GM23248 (cell line): ENCODE measurements around the gene MDM4. TPM values are rescaled to one million over a fixed set of nuclear protein-coding genes. Genes with fewer than 3 reads are reported as not detected.

Experiments
- DNase-seq: peaks from one replicate; pipeline ENCODE4 v3.0.0-alpha.2; 2015
- H2AFZ ChIP-seq: fragments of 200-600 bp; sonication (generic); 2 replicates; pipeline ENCODE4 v1.6.1; 2016; ENCODE audit warnings: antibody characterized with exemption
- H3F3A ChIP-seq: fragments of 200-600 bp; sonication (generic); 2 replicates; pipeline ENCODE4 v1.6.1; 2016; ENCODE audit warnings: mild to moderate bottlenecking, antibody characterized with exemption, mixed run types; ENCODE audit not compliant: insufficient read depth
- H3K27ac ChIP-seq: fragments of 200-600 bp; sonication (generic); 2 replicates; pipeline ENCODE4 v1.5.1; 2016; ENCODE audit warnings: mild to moderate bottlenecking
- H3K27me3 ChIP-seq: fragments of 200-600 bp; sonication (generic); replicated peaks from 2 replicates; pipeline ENCODE4 v1.6.1; 2016; ENCODE audit warnings: mild to moderate bottlenecking; ENCODE audit not compliant: insufficient read depth
- H3K36me3 ChIP-seq: fragments of 200-600 bp; sonication (generic); 2 replicates; pipeline ENCODE4 v1.6.1; 2016; ENCODE audit warnings: low read depth, mild to moderate bottlenecking
- H3K4me1 ChIP-seq: fragments of 200-600 bp; sonication (generic); 2 replicates; pipeline ENCODE4 v1.6.1; 2016; ENCODE audit warnings: mild to moderate bottlenecking; ENCODE audit not compliant: insufficient read depth
- H3K4me2 ChIP-seq: fragments of 200-600 bp; sonication (generic); one replicate; pipeline ENCODE4 v1.6.1; 2016; ENCODE audit warnings: mild to moderate bottlenecking; ENCODE audit not compliant: unreplicated experiment
- H3K4me3 ChIP-seq: fragments of 200-600 bp; sonication (generic); 2 replicates; pipeline ENCODE4 v1.5.1; 2016; ENCODE audit warnings: mild to moderate bottlenecking
- H3K79me2 ChIP-seq: fragments of 200-600 bp; sonication (generic); 2 replicates; pipeline ENCODE4 v1.6.1; 2016; ENCODE audit warnings: mild to moderate bottlenecking; ENCODE audit not compliant: insufficient read depth
- H3K9ac ChIP-seq: fragments of 200-600 bp; sonication (generic); 2 replicates; pipeline ENCODE4 v1.6.1; 2016; ENCODE audit warnings: mild to moderate bottlenecking
- H3K9me2 ChIP-seq: fragments of 200-600 bp; sonication (generic); 2 replicates; pipeline ENCODE4 v1.6.1; 2016; ENCODE audit warnings: mixed run types, mild to moderate bottlenecking, moderate library complexity; ENCODE audit not compliant: insufficient read depth
- H3K9me3 ChIP-seq: fragments of 200-600 bp; sonication (generic); one replicate; pipeline ENCODE4 v1.6.1; 2017; ENCODE audit warnings: low read depth
- H4K20me1 ChIP-seq: fragments of 200-600 bp; sonication (generic); 2 replicates; pipeline ENCODE4 v1.6.0; 2016; ENCODE audit not compliant: insufficient read depth
- EZH2 ChIP-seq: fragments of 200-600 bp; sonication (generic); IDR thresholded peaks from 2 replicates; pipeline ENCODE4 v1.6.1; 2018; ENCODE audit warnings: antibody characterized with exemption, mild to moderate bottlenecking; ENCODE audit not compliant: insufficient read depth, poor library complexity, severe bottlenecking
- EZH2phosphoT487 ChIP-seq: fragments of 200-600 bp; sonication (generic); IDR thresholded peaks from 2 replicates; pipeline ENCODE4 v1.6.1; 2018; ENCODE audit warnings: antibody characterized with exemption, moderate library complexity, mild to moderate bottlenecking, low read depth; ENCODE audit not compliant: insufficient read depth
- WGBS, 2 experiments: methylation state at CpG; one replicate each; pipeline ENCODE4 v1.1.6; 2015 to 2017; ENCODE audit warnings: low lambda C conversion rate in 2 of 2, low coverage in 1 of 2; ENCODE audit errors: missing lambda C conversion rate in 2 of 2; 5-methylcytosine and 5-hydroxymethylcytosine counted together
- in situ Hi-C: fragments of 300-500 bp; cut with MboI; formaldehyde crosslinking; loops from 2 replicates; pipeline ENCODE4 v1.15.0; 2020
- polyA plus RNA-seq: library from polyadenylated mRNA; unstranded; fragments of >200 nt; fragmentation: Nextera tagmentation; extraction: Ambion mirVana; gene quantifications from 2 replicates; pipeline ENCODE4 v1.2.1, GENCODE V29; 2016
- total RNA-seq: library from RNA; depleted of rRNA; stranded (reverse); fragments of >200 nt; shearing (Covaris generic); gene quantifications from 2 replicates; pipeline ENCODE4 v1.2.3, GENCODE V29; 2014; rRNA removed

Gene MDM4, protein sequence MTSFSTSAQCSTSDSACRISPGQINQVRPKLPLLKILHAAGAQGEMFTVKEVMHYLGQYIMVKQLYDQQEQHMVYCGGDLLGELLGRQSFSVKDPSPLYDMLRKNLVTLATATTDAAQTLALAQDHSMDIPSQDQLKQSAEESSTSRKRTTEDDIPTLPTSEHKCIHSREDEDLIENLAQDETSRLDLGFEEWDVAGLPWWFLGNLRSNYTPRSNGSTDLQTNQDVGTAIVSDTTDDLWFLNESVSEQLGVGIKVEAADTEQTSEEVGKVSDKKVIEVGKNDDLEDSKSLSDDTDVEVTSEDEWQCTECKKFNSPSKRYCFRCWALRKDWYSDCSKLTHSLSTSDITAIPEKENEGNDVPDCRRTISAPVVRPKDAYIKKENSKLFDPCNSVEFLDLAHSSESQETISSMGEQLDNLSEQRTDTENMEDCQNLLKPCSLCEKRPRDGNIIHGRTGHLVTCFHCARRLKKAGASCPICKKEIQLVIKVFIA
- total RNA-seq (12.6 and 17.2 TPM in 2 replicates), polyA plus RNA-seq (9.6 and 11.7 TPM in 2 replicates)

DNA sequence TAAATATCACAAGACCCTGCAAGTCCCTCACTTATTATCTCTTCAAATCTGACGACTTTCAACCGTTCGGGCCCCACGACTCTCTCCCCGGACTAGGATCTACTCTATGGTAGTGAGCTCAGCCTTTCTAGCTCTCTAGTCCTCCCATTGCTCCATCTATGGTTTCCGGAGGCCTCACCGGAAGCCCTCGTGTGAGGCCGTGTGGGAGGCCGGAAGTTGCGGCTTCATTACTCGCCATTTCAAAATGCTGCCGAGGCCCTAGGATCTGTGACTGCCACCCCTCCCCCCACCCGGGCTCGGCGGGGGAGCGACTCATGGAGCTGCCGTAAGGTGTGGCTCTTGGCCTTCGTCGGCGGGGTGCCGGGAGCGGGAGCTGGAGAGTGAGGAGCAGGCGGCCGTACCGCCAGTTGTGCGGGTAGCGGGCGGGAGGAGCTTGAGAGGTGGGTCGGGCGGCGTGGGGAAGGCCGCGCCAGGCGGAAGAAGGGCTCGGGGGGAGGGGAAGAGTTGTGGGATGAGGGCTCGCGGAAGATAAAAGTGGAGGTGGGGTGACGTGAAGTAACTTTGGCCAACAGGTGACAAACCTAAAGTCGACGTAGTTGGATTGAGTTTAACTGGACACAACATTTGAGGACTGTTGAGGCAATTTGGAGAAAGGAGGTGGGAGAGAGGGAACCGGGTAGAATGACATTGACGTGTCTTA is at the start of gene MDM4:
MDM4 (plus strand) TSS at position 227 of the 700 bp plus-strand sequence. CDS start 9,113 bp downstream, outside the sequence.
- Histone ChIP-seq H4K20me1 (peaks cover 5% of the 10 kb centered on the region), H3F3A (peaks cover 10% of the 10 kb centered on the region), H3K4me3 (peak within 1 kb of the TSS; percentile 88), H3K9me2 (no peaks in the 10 kb centered on the region), H2AFZ (peak within 1 kb of the TSS; percentile 98), H3K36me3 (no peaks in the 10 kb centered on the region), H3K9me3 (no peaks in the 10 kb centered on the region), H3K27ac (peak within 1 kb of the TSS; percentile 77), H3K27me3 (no peaks in the 10 kb centered on the region), H3K4me2 (peak within 1 kb of the TSS; percentile 77), H3K79me2 (peaks cover 51% of the 10 kb centered on the region), H3K4me1 (peaks cover 12% of the 10 kb centered on the region), H3K9ac (peak within 1 kb of the TSS; percentile 93)
- DNase-seq, result peak; percentile 99
- no peak for TF ChIP-seq EZH2
- no peak for TF ChIP-seq EZH2phosphoT487
- 1 to 2% methylated on average over 27 to 43 of the region's 43 CpGs for WGBS, 2 experiments
- in situ Hi-C loops, result no loop called here

DNA sequence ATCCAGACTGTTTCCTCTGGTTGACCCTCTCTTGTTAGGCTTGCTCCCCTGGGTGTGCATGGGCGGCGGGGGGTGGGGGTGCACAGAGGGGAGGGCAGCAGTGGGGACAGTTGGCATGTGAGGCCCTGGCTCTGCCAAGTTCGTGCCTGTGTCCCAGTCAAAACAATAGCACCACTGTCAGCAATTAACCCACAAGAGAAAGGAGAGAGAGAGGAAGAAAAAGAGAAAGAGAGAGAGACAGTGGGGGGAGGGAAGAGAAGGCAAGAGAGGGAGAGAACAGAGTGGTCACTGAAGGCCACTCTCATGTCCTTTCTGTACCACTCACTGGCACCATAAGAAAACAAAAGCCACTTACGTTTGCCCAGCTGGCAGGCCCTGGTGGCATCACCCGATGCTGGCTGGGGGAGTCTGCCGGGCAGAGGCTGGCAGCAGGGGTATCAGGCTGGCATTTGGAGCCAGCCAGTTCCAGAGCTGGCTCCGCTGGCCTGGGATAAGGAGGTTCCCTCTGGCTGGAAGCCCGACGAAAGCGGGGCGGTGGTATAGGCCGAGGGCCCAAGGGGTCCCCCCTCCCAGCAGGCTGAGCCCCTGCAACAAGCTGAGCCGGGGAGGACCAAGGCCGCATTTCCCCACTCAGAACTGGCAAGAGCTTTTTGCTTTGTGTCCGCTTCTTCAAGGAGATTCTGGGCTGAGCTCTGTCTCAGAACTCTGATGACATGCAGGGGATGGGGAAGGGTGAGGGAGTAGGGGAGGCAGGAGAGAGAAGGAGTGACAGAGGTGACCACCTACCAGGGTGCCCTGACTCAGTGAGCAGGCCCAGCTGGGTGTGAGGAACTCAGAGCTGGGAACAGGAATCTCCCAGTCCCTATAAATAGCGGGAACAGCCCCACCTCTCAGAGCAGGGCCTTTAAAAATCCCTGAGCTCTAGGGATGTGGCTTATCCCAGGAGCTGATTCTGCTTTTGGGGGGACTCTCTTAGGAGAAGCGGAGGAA is 49.5 kb upstream of the MDM4 start:
- TF ChIP-seq EZH2, result no peak
- no peak for TF ChIP-seq EZH2phosphoT487
- no peak overlapping the region for H3K4me2 ChIP-seq
- peaks cover 6% of the 10 kb centered on the region; the same call in 1 of the 2 replicates for H3K27me3 ChIP-seq
- H3K79me2 ChIP-seq, result no peaks in the 10 kb centered on the region
- H4K20me1 ChIP-seq, result no peaks in the 10 kb centered on the region
- H3K9ac ChIP-seq, result no peak overlapping the region
- in situ Hi-C loops, result no loop called here
- no peaks in the 10 kb centered on the region for H3F3A ChIP-seq
- no peaks in the 10 kb centered on the region for H3K36me3 ChIP-seq
- no peaks in the 10 kb centered on the region for H3K9me2 ChIP-seq
- no peak overlapping the region for H3K27ac ChIP-seq
- WGBS, 2 experiments, result 50 to 57% methylated on average over 16 to 17 of the region's 17 CpGs
- no peaks in the 10 kb centered on the region for H3K4me1 ChIP-seq
- H3K9me3 ChIP-seq, result no peaks in the 10 kb centered on the region
- DNase-seq, result no peak
- no peak overlapping the region for H3K4me3 ChIP-seq
- H2AFZ ChIP-seq, result no peak overlapping the region

DNA sequence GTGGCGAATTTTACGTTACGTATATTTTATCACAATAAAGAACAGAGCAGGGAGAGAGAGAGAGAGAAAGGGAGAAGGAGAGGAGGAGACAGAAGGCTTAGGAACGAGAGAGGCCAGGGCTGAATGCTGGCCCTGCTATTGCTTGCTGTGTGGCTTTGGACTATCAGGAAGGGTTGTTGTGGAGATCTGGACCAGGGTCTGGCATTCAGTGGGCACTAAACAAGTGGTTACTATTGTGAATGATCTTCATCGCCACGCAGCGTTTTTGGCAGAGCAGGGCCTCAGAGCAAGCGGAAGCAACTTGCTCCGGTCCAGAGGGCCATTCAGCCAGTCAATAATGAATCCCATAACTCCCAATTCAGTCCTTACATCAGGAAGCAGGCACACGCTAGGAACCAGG is 48.0 kb upstream of the MDM4 start:
- no peaks in the 10 kb centered on the region for H3K36me3 ChIP-seq
- no peaks in the 10 kb centered on the region for H3K9me2 ChIP-seq
- TF ChIP-seq EZH2 (no peak), EZH2phosphoT487 (no peak)
- in situ Hi-C loops, result no loop called here
- no peaks in the 10 kb centered on the region for H3K79me2 ChIP-seq
- 57 to 63% methylated on average over 10 of the region's 10 CpGs for WGBS, 2 experiments
- no peak for DNase-seq
- H3K9me3 ChIP-seq, result no peaks in the 10 kb centered on the region
- H2AFZ ChIP-seq, result no peak overlapping the region
- no peak overlapping the region for H3K4me2 ChIP-seq
- H3K4me3 ChIP-seq, result no peak overlapping the region
- H4K20me1 ChIP-seq, result no peaks in the 10 kb centered on the region
- H3K9ac ChIP-seq, result no peak overlapping the region
- H3K27me3 ChIP-seq, result peaks cover 6% of the 10 kb centered on the region; the same call in 1 of the 2 replicates
- no peak overlapping the region for H3K27ac ChIP-seq
- no peaks in the 10 kb centered on the region for H3K4me1 ChIP-seq
- no peaks in the 10 kb centered on the region for H3F3A ChIP-seq
